Keratinocyte (primary cell): ENCODE results near the gene SELENOO.

ENCODE experiments used
- EZH2 ChIP-seq: IDR thresholded peaks from one replicate; pipeline ENCODE4 v1.6.1; 2012; ENCODE audit warnings: inconsistent platforms, mild to moderate bottlenecking, low read length, moderate library complexity
- TF ChIP-seq, protein P1 (sequence below), 3 experiments: IDR thresholded peaks in 1 of 3; conservative IDR thresholded peaks in 1 of 3; optimal IDR thresholded peaks in 1 of 3; 2 replicates in 2 of 3; 3 replicates in 1 of 3; pipeline versions ENCODE3 to v1.5.1; 2011; ENCODE audit warnings: low read length in 3 of 3, mild to moderate bottlenecking in 3 of 3, moderate library complexity in 2 of 3, control low read depth in 1 of 3, inconsistent platforms in 1 of 3; ENCODE audit not compliant: insufficient read depth in 2 of 3; ENCODE audit errors: extremely low read depth in 1 of 3

DNA sequence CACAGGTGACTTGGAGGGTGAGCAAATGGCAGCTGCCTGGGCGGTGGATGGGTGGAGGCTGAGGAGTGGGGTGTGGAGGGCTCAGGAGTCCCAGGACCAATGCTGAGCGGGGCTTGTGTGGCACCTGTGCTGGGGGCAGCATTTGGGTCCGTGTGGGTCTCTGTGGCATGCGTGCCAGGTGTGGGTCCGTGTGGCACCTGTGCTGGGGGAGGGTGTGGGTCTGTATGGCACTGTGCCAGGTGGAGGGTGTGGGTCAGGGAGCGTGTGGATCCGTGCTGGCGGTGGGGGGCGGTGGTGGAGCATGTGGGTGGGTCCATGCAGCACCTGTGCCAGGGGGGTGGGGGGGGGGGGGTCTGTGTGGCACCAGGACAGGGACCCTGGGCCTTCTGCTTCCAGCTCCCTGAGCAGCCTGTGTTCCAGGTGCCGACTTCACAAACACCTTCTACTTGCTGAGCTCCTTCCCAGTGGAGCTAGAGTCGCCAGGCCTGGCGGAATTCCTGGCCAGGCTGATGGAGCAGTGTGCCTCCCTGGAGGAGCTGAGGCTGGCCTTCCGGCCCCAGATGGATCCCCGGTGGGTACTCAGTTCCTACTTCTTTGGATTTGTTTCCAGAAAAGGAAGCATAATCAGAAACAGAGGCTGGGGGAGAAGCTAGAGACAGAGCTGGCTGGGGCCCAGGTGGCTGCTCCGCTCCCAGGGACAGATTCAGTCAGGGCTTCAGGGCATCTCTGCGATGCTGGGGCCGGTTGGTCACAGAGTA, 14.7 kb downstream of the SELENOO start:
- TF ChIP-seq, protein P1, sequence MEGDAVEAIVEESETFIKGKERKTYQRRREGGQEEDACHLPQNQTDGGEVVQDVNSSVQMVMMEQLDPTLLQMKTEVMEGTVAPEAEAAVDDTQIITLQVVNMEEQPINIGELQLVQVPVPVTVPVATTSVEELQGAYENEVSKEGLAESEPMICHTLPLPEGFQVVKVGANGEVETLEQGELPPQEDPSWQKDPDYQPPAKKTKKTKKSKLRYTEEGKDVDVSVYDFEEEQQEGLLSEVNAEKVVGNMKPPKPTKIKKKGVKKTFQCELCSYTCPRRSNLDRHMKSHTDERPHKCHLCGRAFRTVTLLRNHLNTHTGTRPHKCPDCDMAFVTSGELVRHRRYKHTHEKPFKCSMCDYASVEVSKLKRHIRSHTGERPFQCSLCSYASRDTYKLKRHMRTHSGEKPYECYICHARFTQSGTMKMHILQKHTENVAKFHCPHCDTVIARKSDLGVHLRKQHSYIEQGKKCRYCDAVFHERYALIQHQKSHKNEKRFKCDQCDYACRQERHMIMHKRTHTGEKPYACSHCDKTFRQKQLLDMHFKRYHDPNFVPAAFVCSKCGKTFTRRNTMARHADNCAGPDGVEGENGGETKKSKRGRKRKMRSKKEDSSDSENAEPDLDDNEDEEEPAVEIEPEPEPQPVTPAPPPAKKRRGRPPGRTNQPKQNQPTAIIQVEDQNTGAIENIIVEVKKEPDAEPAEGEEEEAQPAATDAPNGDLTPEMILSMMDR (optimal IDR thresholded peaks at IDR 0.05 in 1 of 3, IDR thresholded peaks at IDR 0.05 in 1 of 3, conservative IDR thresholded peaks at IDR 0.05 in 1 of 3; ENCODE audit: extremely low read depth in 1 of 3, insufficient read depth in 2 of 3, low read length in 3 of 3) = no peak
- TF ChIP-seq EZH2 = no peak
